Ishikawa (cell line): ENCODE results near the gene BCAT1.

Source experiments
- CREB1 ChIP-seq: IDR thresholded peaks from 2 replicates; pipeline ENCODE4 v1.6.1; 2012; ENCODE audit warnings: low read depth
- EGR1 ChIP-seq: IDR thresholded peaks from 2 replicates; pipeline ENCODE4 v1.6.1; 2012
- EP300 ChIP-seq: IDR thresholded peaks from 2 replicates; pipeline ENCODE4 v1.6.1; 2012; ENCODE audit warnings: borderline replicate concordance
- MAX ChIP-seq: IDR thresholded peaks from 2 replicates; pipeline ENCODE4 v1.6.1; 2012
- NFIC ChIP-seq: IDR thresholded peaks from 2 replicates; pipeline ENCODE4 v1.6.1; 2012
- RAD21 ChIP-seq: IDR thresholded peaks from 2 replicates; pipeline ENCODE4 v1.6.1; 2012; ENCODE audit warnings: low read depth
- TAF1 ChIP-seq: IDR thresholded peaks from 2 replicates; pipeline ENCODE4 v1.6.1; 2012; ENCODE audit warnings: low read depth, mild to moderate bottlenecking
- TCF12 ChIP-seq: IDR thresholded peaks from 2 replicates; pipeline ENCODE4 v1.6.1; 2012; ENCODE audit warnings: low read depth
- USF1 ChIP-seq: IDR thresholded peaks from 2 replicates; pipeline ENCODE4 v1.6.1; 2012
- YY1 ChIP-seq: IDR thresholded peaks from 2 replicates; pipeline ENCODE4 v1.6.1; 2012; ENCODE audit warnings: low read depth
- ZBTB7A ChIP-seq: IDR thresholded peaks from 2 replicates; pipeline ENCODE4 v1.6.1; 2012; ENCODE audit warnings: low read depth
- TF ChIP-seq, protein P1 (sequence below): IDR thresholded peaks from 2 replicates; pipeline ENCODE4 v1.6.1; 2012; ENCODE audit warnings: low read depth, mild to moderate bottlenecking

GRCh38 chr12:24913130-24913529 is 35.8 kb downstream of the BCAT1 start:
- TF ChIP-seq TAF1 (no peak), TCF12 (no peak), YY1 (no peak), EP300 (no peak), CREB1 (no peak), MAX (no peak), RAD21 (no peak), ZBTB7A (no peak), NFIC (no peak), EGR1 (no peak), USF1 (no peak)
- TF ChIP-seq, protein P1, sequence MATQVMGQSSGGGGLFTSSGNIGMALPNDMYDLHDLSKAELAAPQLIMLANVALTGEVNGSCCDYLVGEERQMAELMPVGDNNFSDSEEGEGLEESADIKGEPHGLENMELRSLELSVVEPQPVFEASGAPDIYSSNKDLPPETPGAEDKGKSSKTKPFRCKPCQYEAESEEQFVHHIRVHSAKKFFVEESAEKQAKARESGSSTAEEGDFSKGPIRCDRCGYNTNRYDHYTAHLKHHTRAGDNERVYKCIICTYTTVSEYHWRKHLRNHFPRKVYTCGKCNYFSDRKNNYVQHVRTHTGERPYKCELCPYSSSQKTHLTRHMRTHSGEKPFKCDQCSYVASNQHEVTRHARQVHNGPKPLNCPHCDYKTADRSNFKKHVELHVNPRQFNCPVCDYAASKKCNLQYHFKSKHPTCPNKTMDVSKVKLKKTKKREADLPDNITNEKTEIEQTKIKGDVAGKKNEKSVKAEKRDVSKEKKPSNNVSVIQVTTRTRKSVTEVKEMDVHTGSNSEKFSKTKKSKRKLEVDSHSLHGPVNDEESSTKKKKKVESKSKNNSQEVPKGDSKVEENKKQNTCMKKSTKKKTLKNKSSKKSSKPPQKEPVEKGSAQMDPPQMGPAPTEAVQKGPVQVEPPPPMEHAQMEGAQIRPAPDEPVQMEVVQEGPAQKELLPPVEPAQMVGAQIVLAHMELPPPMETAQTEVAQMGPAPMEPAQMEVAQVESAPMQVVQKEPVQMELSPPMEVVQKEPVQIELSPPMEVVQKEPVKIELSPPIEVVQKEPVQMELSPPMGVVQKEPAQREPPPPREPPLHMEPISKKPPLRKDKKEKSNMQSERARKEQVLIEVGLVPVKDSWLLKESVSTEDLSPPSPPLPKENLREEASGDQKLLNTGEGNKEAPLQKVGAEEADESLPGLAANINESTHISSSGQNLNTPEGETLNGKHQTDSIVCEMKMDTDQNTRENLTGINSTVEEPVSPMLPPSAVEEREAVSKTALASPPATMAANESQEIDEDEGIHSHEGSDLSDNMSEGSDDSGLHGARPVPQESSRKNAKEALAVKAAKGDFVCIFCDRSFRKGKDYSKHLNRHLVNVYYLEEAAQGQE: no peak
